T follicular helper cell (primary cell): ENCODE measurements around the gene HLA-DQA2.
"Not testable (repeated sequence)": the region's sequence is repeated elsewhere in the genome, so short reads cannot be mapped to it uniquely, and the experiment has no call there.

ENCODE experiments used
- DNase-seq: peaks from one replicate; pipeline ENCODE4 v3.0.0-alpha.2; 2020; ENCODE audit warnings: low read depth
- total RNA-seq, 2 experiments: gene quantifications; one replicate each; lab custom pipeline; 2026; lab: John Stamatoyannopoulos, UW

Gene HLA-DQA2
- 0 reads per million in 2 experiments for total RNA-seq

- no peak for DNase-seq
Measured at GRCh38 chr6:32741031-32741960, at the start of gene HLA-DQA2. TSS of gene HLA-DQA2 (plus strand) at chr6:32741391. CDS start at chr6:32741444, 53 bp downstream.

GRCh38 chr6:32692019-32692418 is 49.2 kb upstream of the HLA-DQA2 start:
- peak; percentile 5 for DNase-seq

- no peak for DNase-seq
Measured at GRCh38 chr6:32697031-32697430, 44.2 kb upstream of the HLA-DQA2 start.

GRCh38 chr6:32700391-32701040 is 40.7 kb upstream of the HLA-DQA2 start:
- DNase-seq: no peak

GRCh38 chr6:32703347-32703746 is 37.8 kb upstream of the HLA-DQA2 start:
- DNase-seq: no peak

GRCh38 chr6:32705164-32705563 is 36.0 kb upstream of the HLA-DQA2 start:
- DNase-seq: not testable (repeated sequence)

GRCh38 chr6:32709625-32710024 is 31.6 kb upstream of the HLA-DQA2 start:
- no peak for DNase-seq

GRCh38 chr6:32713241-32713640 is 27.9 kb upstream of the HLA-DQA2 start:
- no peak for DNase-seq

- no peak for DNase-seq
Measured at GRCh38 chr6:32716396-32716795, 24.8 kb upstream of the HLA-DQA2 start.

GRCh38 chr6:32718879-32719278 is 22.3 kb upstream of the HLA-DQA2 start:
- no peak for DNase-seq

GRCh38 chr6:32738126-32738525 is 3.1 kb upstream of the HLA-DQA2 start:
- DNase-seq: no peak

- no peak for DNase-seq
Measured at GRCh38 chr6:32742374-32742773, 1.2 kb downstream of the HLA-DQA2 start.

GRCh38 chr6:32744776-32745175 is 3.6 kb downstream of the HLA-DQA2 start:
- no peak for DNase-seq

- DNase-seq: not testable (repeated sequence)
Measured at GRCh38 chr6:32745649-32746048, 4.5 kb downstream of the HLA-DQA2 start.

- DNase-seq: no peak
Measured at GRCh38 chr6:32752580-32752979, 11.4 kb downstream of the HLA-DQA2 start.

GRCh38 chr6:32759669-32760068 is 18.5 kb downstream of the HLA-DQA2 start:
- DNase-seq: no peak

- DNase-seq: no peak
Measured at GRCh38 chr6:32761072-32761471, 19.9 kb downstream of the HLA-DQA2 start.

GRCh38 chr6:32761548-32761947 is 20.4 kb downstream of the HLA-DQA2 start:
- no peak for DNase-seq

GRCh38 chr6:32763421-32763820 is 22.2 kb downstream of the HLA-DQA2 start, which contains the start of gene HLA-DQB2:
TSS of gene HLA-DQB2 (minus strand) at chr6:32763532. CDS start at chr6:32763470, 62 bp downstream.
- DNase-seq: no peak

- DNase-seq: no peak
Measured at GRCh38 chr6:32764048-32764447, 22.9 kb downstream of the HLA-DQA2 start.

- DNase-seq: no peak
Measured at GRCh38 chr6:32772656-32773055, 31.5 kb downstream of the HLA-DQA2 start.

- DNase-seq: no peak
Measured at GRCh38 chr6:32774426-32774825, 33.2 kb downstream of the HLA-DQA2 start.

- DNase-seq: no peak
Measured at GRCh38 chr6:32775071-32775470, 33.9 kb downstream of the HLA-DQA2 start.
